Measurements from ENCODE around the gene TRIM60.

Gene TRIM60

DNA sequence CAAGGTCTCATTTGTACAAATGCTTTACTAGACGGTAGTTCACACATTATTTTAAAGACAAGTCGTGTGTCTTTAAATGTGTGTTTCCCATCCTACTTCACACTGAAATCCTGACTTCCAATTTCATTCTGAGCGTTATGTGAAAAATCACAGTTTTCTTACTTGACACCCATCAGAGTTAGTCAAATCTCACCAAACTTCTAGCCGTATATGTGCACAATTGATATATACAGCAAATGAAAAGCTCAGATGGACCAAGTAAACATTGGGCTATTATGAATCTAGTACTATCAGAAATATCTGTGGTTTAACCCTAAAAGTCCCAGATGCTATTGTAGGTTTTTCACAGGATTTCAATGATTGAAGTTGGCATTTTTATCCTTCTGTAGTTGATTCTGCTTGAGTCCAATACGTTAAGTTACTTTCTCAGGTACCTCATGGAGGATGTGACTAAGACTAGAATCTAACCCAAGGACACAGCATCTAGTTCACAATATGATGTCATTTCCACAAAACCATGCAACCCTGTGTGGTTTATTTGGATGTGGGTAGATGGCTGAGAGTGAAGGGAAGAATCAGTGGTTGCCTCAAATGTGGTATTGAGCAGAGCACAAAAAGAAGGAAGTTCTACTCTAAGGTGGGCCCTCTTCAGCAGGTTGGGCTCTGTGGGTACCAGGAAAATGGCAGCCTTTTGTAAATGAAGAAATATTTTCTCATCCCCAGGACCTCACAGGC, 22.1 kb upstream of the TRIM60 start:
- TF ChIP-seq, protein P1, sequence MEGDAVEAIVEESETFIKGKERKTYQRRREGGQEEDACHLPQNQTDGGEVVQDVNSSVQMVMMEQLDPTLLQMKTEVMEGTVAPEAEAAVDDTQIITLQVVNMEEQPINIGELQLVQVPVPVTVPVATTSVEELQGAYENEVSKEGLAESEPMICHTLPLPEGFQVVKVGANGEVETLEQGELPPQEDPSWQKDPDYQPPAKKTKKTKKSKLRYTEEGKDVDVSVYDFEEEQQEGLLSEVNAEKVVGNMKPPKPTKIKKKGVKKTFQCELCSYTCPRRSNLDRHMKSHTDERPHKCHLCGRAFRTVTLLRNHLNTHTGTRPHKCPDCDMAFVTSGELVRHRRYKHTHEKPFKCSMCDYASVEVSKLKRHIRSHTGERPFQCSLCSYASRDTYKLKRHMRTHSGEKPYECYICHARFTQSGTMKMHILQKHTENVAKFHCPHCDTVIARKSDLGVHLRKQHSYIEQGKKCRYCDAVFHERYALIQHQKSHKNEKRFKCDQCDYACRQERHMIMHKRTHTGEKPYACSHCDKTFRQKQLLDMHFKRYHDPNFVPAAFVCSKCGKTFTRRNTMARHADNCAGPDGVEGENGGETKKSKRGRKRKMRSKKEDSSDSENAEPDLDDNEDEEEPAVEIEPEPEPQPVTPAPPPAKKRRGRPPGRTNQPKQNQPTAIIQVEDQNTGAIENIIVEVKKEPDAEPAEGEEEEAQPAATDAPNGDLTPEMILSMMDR (IDR thresholded peaks at IDR 0.05): no peak

DNA sequence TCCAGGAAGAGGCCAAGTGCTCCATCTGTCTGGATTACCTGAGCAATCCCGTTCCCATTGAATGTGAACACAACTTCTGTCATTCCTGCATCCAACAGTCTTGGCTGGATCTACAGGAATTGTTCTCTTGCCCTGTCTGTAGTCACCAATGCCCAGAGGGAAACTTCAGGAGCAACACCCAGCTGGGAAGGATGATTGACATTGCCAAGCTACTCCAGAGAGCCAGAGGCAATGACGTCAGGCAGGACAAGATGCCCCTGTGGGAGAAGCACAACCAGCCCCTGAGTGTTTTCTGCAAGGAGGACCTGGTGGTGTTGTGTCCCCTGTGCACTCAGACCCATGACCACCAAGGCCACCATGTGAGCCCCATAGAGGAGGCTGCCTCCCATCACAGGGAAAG, 21.3 kb upstream of the TRIM60 start:
- TF ChIP-seq, protein P1 (IDR thresholded peaks at IDR 0.05): no peak

DNA sequence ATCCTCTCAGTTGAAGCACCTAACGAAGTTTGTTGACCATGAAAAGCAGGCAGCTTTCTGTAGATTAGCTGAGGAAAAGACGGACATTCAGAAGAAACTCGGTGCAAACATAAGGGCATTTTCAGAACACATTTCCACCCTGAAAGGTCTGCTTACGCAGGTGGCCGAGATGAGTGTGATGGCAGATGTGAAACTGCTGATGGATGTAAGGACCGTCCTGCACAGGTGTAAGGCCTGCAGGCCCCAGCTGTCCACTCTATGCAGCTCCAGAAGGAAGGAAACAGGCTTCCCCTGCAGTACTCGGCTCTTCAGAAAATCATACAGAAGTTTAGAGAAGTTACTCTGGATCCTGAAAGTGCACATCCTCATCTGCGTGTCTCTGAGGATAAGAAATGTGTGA, 20.8 kb upstream of the TRIM60 start:
- TF ChIP-seq, protein P1 (IDR thresholded peaks at IDR 0.05): no peak

DNA sequence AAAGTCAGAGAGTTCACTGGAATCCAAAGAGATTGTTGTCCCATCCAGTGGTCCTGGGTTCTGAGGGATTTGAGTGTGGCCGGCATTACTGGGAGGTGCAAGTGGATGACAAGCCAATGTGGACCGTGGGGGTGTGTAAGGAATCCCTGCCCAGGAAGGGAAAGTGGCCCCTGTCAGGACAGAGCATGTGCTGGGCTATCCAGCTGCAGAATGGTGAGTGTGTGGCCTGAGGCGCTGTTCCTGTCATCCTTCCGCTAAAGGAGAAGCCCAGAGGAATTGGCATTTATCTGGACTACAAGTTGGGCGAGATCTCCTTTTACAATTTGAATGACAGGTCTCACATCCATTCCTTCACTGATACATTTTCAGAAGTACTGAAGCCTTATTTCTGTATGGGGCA, 20.4 kb upstream of the TRIM60 start:
- TF ChIP-seq, protein P1 (IDR thresholded peaks at IDR 0.05): no peak

DNA sequence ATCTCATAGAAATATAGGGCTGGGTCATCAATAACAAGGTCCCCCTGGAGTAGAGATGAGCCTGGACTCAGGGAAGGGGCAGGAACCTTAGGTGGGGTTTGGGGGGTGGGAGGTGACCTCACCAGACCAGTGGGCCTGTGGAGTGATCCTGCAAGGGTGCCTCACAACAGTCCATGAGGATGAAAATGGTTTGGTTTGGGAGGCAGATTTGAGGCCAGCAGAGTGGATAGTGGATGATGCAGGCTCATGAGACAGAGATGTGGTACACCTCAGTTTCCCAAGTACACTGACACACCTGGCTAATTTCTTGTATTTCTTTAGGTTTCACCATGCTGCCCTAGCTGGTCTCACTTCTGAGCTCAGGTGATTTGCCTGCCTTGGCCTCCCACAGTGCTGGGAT, 18.1 kb upstream of the TRIM60 start:
- TF ChIP-seq, protein P1 (IDR thresholded peaks at IDR 0.05): no peak

DNA sequence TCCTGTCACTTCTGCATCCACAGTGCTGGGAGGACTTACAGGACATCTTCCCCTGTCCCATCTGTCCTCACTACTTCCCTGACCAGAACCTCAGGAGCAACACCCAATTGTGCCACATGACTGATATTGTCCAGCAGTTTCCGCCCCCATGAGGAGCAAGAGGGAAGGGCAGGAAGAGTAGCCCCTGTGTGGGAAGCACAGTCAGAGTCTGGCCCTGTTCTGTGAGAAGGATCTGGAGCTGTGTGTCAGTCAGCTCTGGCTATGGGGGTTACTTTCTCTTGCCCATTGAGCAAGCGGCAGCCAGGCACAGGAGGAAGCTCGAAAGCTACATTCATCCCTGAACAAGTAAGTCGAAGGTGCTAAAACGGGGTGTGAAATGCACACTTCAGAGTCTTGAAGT, 14.8 kb upstream of the TRIM60 start:
- TF ChIP-seq, protein P1 (IDR thresholded peaks at IDR 0.05): no peak

DNA sequence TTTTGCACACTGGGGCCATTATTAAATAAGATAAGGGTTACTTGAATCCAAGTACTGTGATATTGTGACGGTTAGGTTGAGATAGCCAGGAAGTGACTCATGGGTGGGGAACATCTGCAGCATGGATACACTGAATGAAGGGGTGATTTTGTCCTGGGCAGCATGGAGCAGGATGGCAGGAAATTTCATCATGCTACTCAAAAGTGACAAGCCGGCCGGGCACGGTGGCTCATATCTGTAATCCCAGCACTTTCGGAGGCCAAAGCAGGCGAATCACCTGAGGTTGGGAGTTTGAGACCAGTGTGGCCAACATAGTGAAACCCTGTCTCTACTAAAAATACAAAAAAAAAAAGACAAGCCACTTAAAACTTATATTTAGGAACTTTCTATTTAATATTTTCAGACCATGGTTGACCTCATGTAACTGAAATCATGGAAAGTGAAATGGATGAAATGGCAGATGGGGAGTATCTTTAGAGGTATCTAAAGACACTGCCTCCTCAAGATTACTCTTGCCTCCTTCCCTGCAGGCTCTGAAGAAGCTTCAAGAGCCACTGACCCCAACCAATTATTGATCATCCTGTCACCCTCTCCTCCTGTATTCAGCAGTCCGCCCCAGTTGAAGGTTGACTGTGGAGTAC, 3.9 kb upstream of the TRIM60 start:
- TF ChIP-seq, protein P1 (IDR thresholded peaks at IDR 0.05): no peak

All from LNCAP (cell line).